ENCODE results near the gene OVCH2. TPM values are rescaled to one million over a fixed set of nuclear protein-coding genes. Genes with fewer than 3 reads are reported as not detected.
"Not testable (repeated sequence)": the region's sequence is repeated elsewhere in the genome, so short reads cannot be mapped to it uniquely, and the experiment has no call there.

The OVCH2 gene, protein sequence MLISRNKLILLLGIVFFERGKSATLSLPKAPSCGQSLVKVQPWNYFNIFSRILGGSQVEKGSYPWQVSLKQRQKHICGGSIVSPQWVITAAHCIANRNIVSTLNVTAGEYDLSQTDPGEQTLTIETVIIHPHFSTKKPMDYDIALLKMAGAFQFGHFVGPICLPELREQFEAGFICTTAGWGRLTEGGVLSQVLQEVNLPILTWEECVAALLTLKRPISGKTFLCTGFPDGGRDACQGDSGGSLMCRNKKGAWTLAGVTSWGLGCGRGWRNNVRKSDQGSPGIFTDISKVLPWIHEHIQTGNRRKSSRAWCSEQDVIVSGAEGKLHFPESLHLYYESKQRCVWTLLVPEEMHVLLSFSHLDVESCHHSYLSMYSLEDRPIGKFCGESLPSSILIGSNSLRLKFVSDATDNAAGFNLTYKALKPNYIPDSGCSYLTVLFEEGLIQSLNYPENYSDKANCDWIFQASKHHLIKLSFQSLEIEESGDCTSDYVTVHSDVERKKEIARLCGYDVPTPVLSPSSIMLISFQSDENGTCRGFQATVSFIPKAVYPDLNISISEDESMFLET
- total RNA-seq (under 1 TPM in 1 of 6 donors, not detected in 5; 0.28 TPM), polyA plus RNA-seq (under 1 TPM in 1 of 2 donors, not detected in 1; 0.05 TPM)

- no peak within 1 kb of the TSS for H3K4me3 ChIP-seq
- DNase-seq (no peak), FAIRE-seq (no peak), ATAC-seq (no peak)
- intact Hi-C loops (cut with DNase I) = no loop called here
- no peaks in the 10 kb centered on the region for H3K9me3 ChIP-seq
- H3K27ac ChIP-seq = no peak within 1 kb of the TSS
- 43 to 50% methylated on average over 2 of the region's 2 CpGs for WGBS, 2 donors
- no peaks in the 10 kb centered on the region for H3K27me3 ChIP-seq
- no peaks in the 10 kb centered on the region for H3K4me1 ChIP-seq
- H3K36me3 ChIP-seq = no peaks in the 10 kb centered on the region
- TF ChIP-seq, protein P1, sequence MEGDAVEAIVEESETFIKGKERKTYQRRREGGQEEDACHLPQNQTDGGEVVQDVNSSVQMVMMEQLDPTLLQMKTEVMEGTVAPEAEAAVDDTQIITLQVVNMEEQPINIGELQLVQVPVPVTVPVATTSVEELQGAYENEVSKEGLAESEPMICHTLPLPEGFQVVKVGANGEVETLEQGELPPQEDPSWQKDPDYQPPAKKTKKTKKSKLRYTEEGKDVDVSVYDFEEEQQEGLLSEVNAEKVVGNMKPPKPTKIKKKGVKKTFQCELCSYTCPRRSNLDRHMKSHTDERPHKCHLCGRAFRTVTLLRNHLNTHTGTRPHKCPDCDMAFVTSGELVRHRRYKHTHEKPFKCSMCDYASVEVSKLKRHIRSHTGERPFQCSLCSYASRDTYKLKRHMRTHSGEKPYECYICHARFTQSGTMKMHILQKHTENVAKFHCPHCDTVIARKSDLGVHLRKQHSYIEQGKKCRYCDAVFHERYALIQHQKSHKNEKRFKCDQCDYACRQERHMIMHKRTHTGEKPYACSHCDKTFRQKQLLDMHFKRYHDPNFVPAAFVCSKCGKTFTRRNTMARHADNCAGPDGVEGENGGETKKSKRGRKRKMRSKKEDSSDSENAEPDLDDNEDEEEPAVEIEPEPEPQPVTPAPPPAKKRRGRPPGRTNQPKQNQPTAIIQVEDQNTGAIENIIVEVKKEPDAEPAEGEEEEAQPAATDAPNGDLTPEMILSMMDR (IDR thresholded peaks at IDR 0.05) = no peak
Observed at GRCh38 chr11:7706377-7706776, at the start of gene OVCH2. OVCH2 (minus strand) TSS chr11:7706477; CDS start chr11:7706394, 83 bp downstream.

- no peaks in the 10 kb centered on the region for H3K36me3 ChIP-seq
- 73 to 79% methylated on average over 2 of the region's 2 CpGs for WGBS, 2 donors
- no peak for FAIRE-seq
- H3K9me3 ChIP-seq = no peaks in the 10 kb centered on the region
- H3K4me3 ChIP-seq = no peak overlapping the region
- H3K27ac ChIP-seq = no peak overlapping the region
- no peak for ATAC-seq
- intact Hi-C loops (cut with DNase I) = no loop called here
- DNase-seq = no peak
- H3K4me1 ChIP-seq = no peaks in the 10 kb centered on the region
- H3K27me3 ChIP-seq = no peaks in the 10 kb centered on the region
- TF ChIP-seq, protein P1 (IDR thresholded peaks at IDR 0.05) = no peak
Observed at GRCh38 chr11:7749456-7749855, 43.2 kb upstream of the OVCH2 start.

DNA sequence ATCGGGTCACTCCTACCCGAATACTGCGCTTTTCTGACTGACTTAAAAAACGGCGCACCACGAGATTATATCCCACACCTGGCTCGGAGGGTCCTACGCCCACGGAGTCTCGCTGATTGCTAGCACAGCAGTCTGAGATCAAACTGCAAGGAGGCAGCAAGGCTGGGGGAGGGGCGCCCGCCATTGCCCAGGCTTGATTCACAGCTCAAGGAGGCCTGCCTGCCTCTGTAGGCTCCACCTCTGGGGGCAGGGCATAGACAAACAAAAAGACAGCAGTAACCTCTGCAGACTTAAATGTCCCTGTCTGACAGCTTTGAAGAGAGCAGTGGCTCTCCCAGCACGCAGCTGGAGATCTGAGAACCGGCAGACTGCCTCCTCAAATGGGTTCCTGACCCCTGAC lies 28.5 kb upstream of the OVCH2 start:
- H3K4me1 ChIP-seq; H3K9me3 ChIP-seq; DNase-seq; H3K36me3 ChIP-seq; intact Hi-C loops (cut with DNase I); H3K27me3 ChIP-seq; FAIRE-seq; H3K4me3 ChIP-seq; H3K27ac ChIP-seq; ATAC-seq: not testable (repeated sequence)
- WGBS, 2 donors = 56 to 66% methylated on average over 2 to 12 of the region's 14 CpGs

- FAIRE-seq (no peak), DNase-seq (no peak), ATAC-seq (no peak)
- WGBS, 2 donors = 32 to 35% methylated on average over 3 of the region's 3 CpGs
- Histone ChIP-seq H3K27ac (no peak overlapping the region), H3K36me3 (no peaks in the 10 kb centered on the region), H3K4me3 (no peak overlapping the region), H3K27me3 (peaks cover 0 to 3% (median 0%) of the 10 kb centered on the region in 4 donors), H3K9me3 (no peaks in the 10 kb centered on the region), H3K4me1 (no peaks in the 10 kb centered on the region)
- TF ChIP-seq, protein P1 (IDR thresholded peaks at IDR 0.05) = no peak
- intact Hi-C loops (cut with DNase I) = no loop called here
Observed at GRCh38 chr11:7714786-7715185, 8.5 kb upstream of the OVCH2 start.

DNA sequence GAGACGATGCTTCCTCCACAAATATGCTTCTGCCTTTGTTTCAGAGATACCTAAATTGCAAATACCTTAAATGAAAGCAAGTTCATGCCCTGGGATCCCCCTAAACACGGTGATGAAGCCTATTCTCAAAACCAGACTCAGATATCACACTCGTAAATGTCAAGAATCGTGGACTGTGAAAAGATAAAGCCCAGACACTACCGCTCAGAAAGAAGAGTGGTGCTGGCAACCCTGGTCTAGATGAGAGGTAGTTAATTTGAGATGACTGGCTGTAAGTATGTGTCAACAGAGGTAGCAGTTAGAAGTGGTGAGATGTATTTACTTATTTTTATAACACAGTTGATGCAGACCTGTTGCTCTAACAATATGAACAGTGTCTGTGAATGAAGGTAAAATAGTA lies 2.5 kb downstream of the OVCH2 start:
- H3K4me3 ChIP-seq = no peak overlapping the region
- no peaks in the 10 kb centered on the region for H3K27me3 ChIP-seq
- WGBS, 2 donors = 46 to 58% methylated on average over 5 of the region's 5 CpGs
- TF ChIP-seq, protein P1 (IDR thresholded peaks at IDR 0.05) = no peak
- DNase-seq (no peak), ATAC-seq (no peak), FAIRE-seq (no peak)
- H3K9me3 ChIP-seq = no peaks in the 10 kb centered on the region
- intact Hi-C loops (cut with DNase I) = no loop called here
- H3K27ac ChIP-seq = no peak overlapping the region
- H3K36me3 ChIP-seq = no peaks in the 10 kb centered on the region
- no peaks in the 10 kb centered on the region for H3K4me1 ChIP-seq
